ENCODE results near the gene STRADA. TPM values are rescaled to one million over a fixed set of nuclear protein-coding genes. Genes with fewer than 3 reads are reported as not detected.

STRADA gene
- total RNA-seq, 2 donors from 2014 or later = 49.0 to 56.8 TPM

GRCh38 chr17:63665527-63666214 is 75.9 kb downstream of the STRADA start:
- Mint-ChIP-seq H3K4me3 (no peak overlapping the region), H3K27ac (peak overlapping the region; percentile 7), H3K36me3 (ENCODE audit: low read depth) (peaks cover 86% of the 10 kb centered on the region), H3K4me1 (peaks cover 2% of the 10 kb centered on the region), H3K27me3 (no peaks in the 10 kb centered on the region), H3K9me3 (no peaks in the 10 kb centered on the region)
- ATAC-seq (replicated peaks) = no peak

GRCh38 chr17:63659850-63660249 is 81.7 kb downstream of the STRADA start:
- no peaks in the 10 kb centered on the region for H3K27me3 Mint-ChIP-seq
- peaks cover 79% of the 10 kb centered on the region for H3K36me3 Mint-ChIP-seq (ENCODE audit: low read depth)
- no peaks in the 10 kb centered on the region for H3K4me1 Mint-ChIP-seq
- no peaks in the 10 kb centered on the region for H3K9me3 Mint-ChIP-seq
- H3K4me3 Mint-ChIP-seq = no peak overlapping the region
- no peak overlapping the region for H3K27ac Mint-ChIP-seq
- no peak for ATAC-seq (replicated peaks)

- Mint-ChIP-seq H3K27ac (no peak overlapping the region), H3K4me1 (no peaks in the 10 kb centered on the region), H3K9me3 (no peaks in the 10 kb centered on the region), H3K4me3 (no peak overlapping the region), H3K27me3 (no peaks in the 10 kb centered on the region), H3K36me3 (ENCODE audit: low read depth) (peaks cover 82% of the 10 kb centered on the region)
- ATAC-seq (replicated peaks) = no peak
Measured at GRCh38 chr17:63658366-63658765, 83.2 kb downstream of the STRADA start.

- Mint-ChIP-seq H3K36me3 (ENCODE audit: low read depth) (peaks cover 82% of the 10 kb centered on the region), H3K4me3 (no peak overlapping the region), H3K9me3 (no peaks in the 10 kb centered on the region), H3K4me1 (no peaks in the 10 kb centered on the region), H3K27ac (no peak overlapping the region), H3K27me3 (no peaks in the 10 kb centered on the region)
- ATAC-seq (replicated peaks) = no peak
Measured at GRCh38 chr17:63657786-63658185, 83.8 kb downstream of the STRADA start.

- no peaks in the 10 kb centered on the region for H3K27me3 Mint-ChIP-seq
- ATAC-seq (replicated peaks) = no peak
- no peaks in the 10 kb centered on the region for H3K9me3 Mint-ChIP-seq
- H3K4me1 Mint-ChIP-seq = peaks cover 4% of the 10 kb centered on the region
- H3K36me3 Mint-ChIP-seq (ENCODE audit: low read depth) = peaks cover 64% of the 10 kb centered on the region
- H3K27ac Mint-ChIP-seq = peak overlapping the region; percentile 8
- H3K4me3 Mint-ChIP-seq = no peak overlapping the region
Measured at GRCh38 chr17:63653050-63653449, 88.5 kb downstream of the STRADA start.

Other genes with a start within 250 kb of the STRADA start
- under 1 TPM in 1 of 2 donors, not detected in 1; 0.05 TPM for gene KCNH6, start 218.4 kb downstream of the STRADA start, total RNA-seq
- gene DCAF7, start 191.3 kb downstream of the STRADA start, total RNA-seq = 100 to 1,000 TPM; 108 to 115 TPM
- gene TACO1, start 140.9 kb downstream of the STRADA start, total RNA-seq = 10 to 100 TPM; 12.5 to 27.8 TPM
- 10 to 100 TPM; 30.8 to 38.7 TPM for gene MAP3K3, start 119.4 kb downstream of the STRADA start, total RNA-seq
- gene LIMD2, start 41.7 kb downstream of the STRADA start, total RNA-seq = 100 to 1,000 TPM; 101 to 144 TPM
- gene CCDC47, start 31.8 kb upstream of the STRADA start, total RNA-seq = 10 to 100 TPM; 75.5 to 99.9 TPM
- gene DDX42, start 32.4 kb upstream of the STRADA start, total RNA-seq = 100 to 1,000 TPM; 119 to 121 TPM
- 100 to 1,000 TPM; 102 to 172 TPM for gene PSMC5, start 85.6 kb upstream of the STRADA start, total RNA-seq
- 10 to 100 TPM; 36.3 to 74.1 TPM for gene FTSJ3, start 85.9 kb upstream of the STRADA start, total RNA-seq
- 100 to 1,000 TPM in 1 of 2 donors, 10 to 100 TPM in 1; 82.7 to 112 TPM for gene SMARCD2, start 100.9 kb upstream of the STRADA start, total RNA-seq
- gene CSH2, start 131.9 kb upstream of the STRADA start, total RNA-seq = 1 to 10 TPM; 2.3 to 3.5 TPM
- not detected for gene GH2, start 140.1 kb upstream of the STRADA start, total RNA-seq
- 1 to 10 TPM; 7.6 to 8.2 TPM for gene CSH1, start 154.8 kb upstream of the STRADA start, total RNA-seq
- under 1 TPM in 1 of 2 donors, not detected in 1; 0.61 TPM for gene CSHL1, start 169.5 kb upstream of the STRADA start, total RNA-seq
- gene GH1, start 177.0 kb upstream of the STRADA start, total RNA-seq = under 1 TPM in 1 of 2 donors, not detected in 1; 0.56 TPM
- 10 to 100 TPM; 29.3 to 41.4 TPM for gene CD79B, start 190.5 kb upstream of the STRADA start, total RNA-seq
- under 1 TPM; 0.32 to 0.37 TPM for gene SCN4A, start 231.1 kb upstream of the STRADA start, total RNA-seq

Measured in activated T-helper 17 cell treated with anti-CD3 and anti-CD28 coated beads, Interleukin-2, amount 50 U/mL, for 72 hours (primary cell).